Activated CD8-positive, alpha-beta memory T cell treated with anti-CD3 and anti-CD28 coated beads for 48 hours (primary cell): ENCODE data around the gene ZNF385C.
A peak's percentile ranks its signal among the peaks of the same experiment; 100 is the strongest.

Source experiments
- DNase-seq, 3 experiments: peaks; one replicate each; pipeline ENCODE4 v3.0.0-alpha.2; 2020; ENCODE audit warnings: low read depth in 2 of 3, low spot score in 2 of 3

Gene ZNF385C

GRCh38 chr17:42107597-42108576, 9.6 kb upstream of the ZNF385C start:
- peak; percentile 88 to 97 (median 89) for DNase-seq

GRCh38 chr17:42107124-42107523, 8.9 kb upstream of the ZNF385C start:
- no peak for DNase-seq

DNA sequence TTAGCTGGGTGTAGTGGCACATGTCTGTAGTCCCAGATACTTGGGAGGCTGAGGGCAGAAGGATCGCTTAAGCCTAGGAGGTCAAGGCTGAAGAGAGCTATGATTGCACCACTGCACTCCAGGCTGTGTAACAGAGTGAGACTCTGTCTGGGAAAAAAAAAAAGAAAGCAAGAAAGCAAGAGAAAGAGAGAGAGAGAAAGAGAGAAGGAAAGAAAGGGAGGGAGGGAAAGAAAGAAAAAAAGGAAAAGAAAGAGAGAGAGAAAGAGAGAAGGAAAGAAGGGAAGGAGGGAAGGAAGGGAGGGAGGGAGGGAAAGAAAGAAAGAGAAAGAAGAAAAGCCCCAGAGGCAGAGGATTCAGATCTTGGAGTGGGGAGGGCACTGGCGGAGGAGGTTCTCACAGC, 7.7 kb upstream of the ZNF385C start:
- no peak for DNase-seq

GRCh38 chr17:42104264-42104663, 6.0 kb upstream of the ZNF385C start:
- DNase-seq = no peak

GRCh38 chr17:42103221-42103954, 5.1 kb upstream of the ZNF385C start:
- no peak for DNase-seq

- DNase-seq = peak; percentile 50 to 80 (median 75)
Measured at GRCh38 chr17:42101513-42102292, 3.4 kb upstream of the ZNF385C start.

- DNase-seq = no peak
Measured at GRCh38 chr17:42098730-42099399, 592 bp upstream of the ZNF385C start.

GRCh38 chr17:42096360-42097111, 1.7 kb downstream of the ZNF385C start:
- DNase-seq = no peak

- no peak for DNase-seq
Measured at GRCh38 chr17:42094375-42095069, 3.8 kb downstream of the ZNF385C start.

GRCh38 chr17:42092939-42093338, 5.3 kb downstream of the ZNF385C start:
- no peak for DNase-seq

- DNase-seq = no peak
Measured at GRCh38 chr17:42090964-42091790, 7.1 kb downstream of the ZNF385C start.

DNA sequence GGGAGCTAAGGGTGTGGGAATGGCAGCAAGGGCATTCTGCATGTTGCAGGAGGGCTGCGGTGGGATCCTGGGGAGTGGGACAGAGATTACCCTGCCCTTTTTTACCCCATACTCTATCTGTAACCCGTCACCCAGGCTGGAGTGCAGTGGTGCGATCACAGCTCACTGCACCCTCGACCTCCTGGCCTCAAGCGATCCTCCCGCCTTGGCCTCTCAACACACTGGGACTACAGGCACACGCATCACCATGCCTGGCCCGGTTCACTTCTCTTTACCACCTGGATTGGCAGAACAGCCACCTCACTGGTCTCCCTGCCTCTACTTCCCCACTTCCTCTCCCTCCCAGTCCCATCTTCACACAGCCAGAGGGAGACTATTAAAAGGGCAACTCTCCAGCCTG, 9.5 kb downstream of the ZNF385C start:
- DNase-seq = no peak

GRCh38 chr17:42087736-42088705, 10.3 kb downstream of the ZNF385C start:
- no peak for DNase-seq

GRCh38 chr17:42087042-42087701, 11.1 kb downstream of the ZNF385C start:
- DNase-seq = no peak

GRCh38 chr17:42081516-42082129, 16.6 kb downstream of the ZNF385C start:
- no peak for DNase-seq

GRCh38 chr17:42079541-42079940, 18.7 kb downstream of the ZNF385C start:
- no peak for DNase-seq
